IMR-90 (cell line): ENCODE measurements around the gene TMEM212. TPM values are rescaled to one million over a fixed set of nuclear protein-coding genes. Genes with fewer than 3 reads are reported as not detected.
"Not testable (repeated sequence)": the region's sequence is repeated elsewhere in the genome, so short reads cannot be mapped to it uniquely, and the experiment has no call there.

Experiments
- ATAC-seq: fragments of 200-7000 bp; cut with Tn5 transposase; 2 replicates; pipeline ENCODE4 v1.9.1; 2020; ENCODE audit warnings: low read depth, mild to moderate bottlenecking, moderate library complexity
- BruUV-seq: library from RNA; stranded (reverse); fragments of 400-500 nt; replicated peaks from 2 replicates; lab custom pipeline; 2021; lab: Mats Ljungman, UMichigan
- CTCF ChIA-PET: fragments of 300-600 bp; formaldehyde crosslinking; extraction: SDS; loops from one replicate; lab custom pipeline; 2021; ENCODE audit warnings: antibody characterized with exemption; lab: Yijun Ruan, JAX
- POLR2A ChIA-PET: fragments of 300-600 bp; sonication (Branson Sonifier 250); formaldehyde crosslinking; loops from one replicate; lab custom pipeline; 2022; ENCODE audit warnings: antibody characterized with exemption; ENCODE audit not compliant: unreplicated experiment; lab: Charles Lee
- DNase-seq: peaks from one replicate; pipeline ENCODE4 v3.0.0; 2013
- H2AFZ ChIP-seq: replicated peaks from 2 replicates; pipeline ENCODE3; 2013; ENCODE audit warnings: low read length, mild to moderate bottlenecking; ENCODE audit not compliant: poor library complexity
- H2AK5ac ChIP-seq: 2 replicates; pipeline ENCODE4 v1.6.1; 2013; ENCODE audit warnings: low read depth, low read length, inconsistent platforms
- H2AK9ac ChIP-seq: replicated peaks from 2 replicates; pipeline ENCODE3; 2013; ENCODE audit warnings: mild to moderate bottlenecking, low read depth, low read length, moderate library complexity; ENCODE audit not compliant: poor library complexity
- H2BK120ac ChIP-seq: 2 replicates; pipeline ENCODE4 v1.6.1; 2013; ENCODE audit warnings: low read depth, low read length, inconsistent platforms
- H2BK15ac ChIP-seq: 3 replicates; pipeline ENCODE4 v1.6.1; 2013; ENCODE audit warnings: low read depth, low read length, inconsistent platforms
- H2BK20ac ChIP-seq: 2 replicates; pipeline ENCODE4 v1.6.1; 2013; ENCODE audit warnings: low read depth, mild to moderate bottlenecking, inconsistent platforms, low read length, moderate library complexity
- H2BK5ac ChIP-seq: 2 replicates; pipeline ENCODE4 v1.6.1; 2013; ENCODE audit warnings: mild to moderate bottlenecking, low read depth, low read length, inconsistent platforms; ENCODE audit not compliant: poor library complexity, severe bottlenecking
- H3K14ac ChIP-seq: replicated peaks from 2 replicates; pipeline ENCODE4 v1.6.1; 2013; ENCODE audit warnings: low read depth, low read length, inconsistent platforms
- H3K18ac ChIP-seq: 2 replicates; pipeline ENCODE4 v1.6.1; 2013; ENCODE audit warnings: low read depth, low read length, control low read depth
- H3K23ac ChIP-seq: 2 replicates; pipeline ENCODE4 v1.6.1; 2013; ENCODE audit warnings: low read depth, low read length, inconsistent platforms
- H3K27ac ChIP-seq: 2 replicates; pipeline ENCODE4 v1.5.1; 2013; ENCODE audit warnings: mild to moderate bottlenecking, control low read depth, low read length; ENCODE audit not compliant: insufficient read depth
- H3K27me3 ChIP-seq: 2 replicates; pipeline ENCODE4 v1.6.1; 2013; ENCODE audit warnings: low read length; ENCODE audit not compliant: control insufficient read depth, insufficient read depth
- H3K36me3 ChIP-seq: 2 replicates; pipeline ENCODE4 v1.6.1; 2013; ENCODE audit warnings: low read length, mixed read lengths; ENCODE audit not compliant: control insufficient read depth, insufficient read depth
- H3K4ac ChIP-seq: 2 replicates; pipeline ENCODE4 v1.6.1; 2013; ENCODE audit warnings: low read depth, low read length, inconsistent platforms
- H3K4me1 ChIP-seq: 2 replicates; pipeline ENCODE4 v1.6.1; 2013; ENCODE audit warnings: low read length, mixed read lengths; ENCODE audit not compliant: control insufficient read depth, insufficient read depth
- H3K4me2 ChIP-seq: 2 replicates; pipeline ENCODE4 v1.6.1; 2013; ENCODE audit warnings: low read depth, mild to moderate bottlenecking, control low read depth, low read length, moderate library complexity
- H3K4me3 ChIP-seq: 2 replicates; pipeline ENCODE4 v1.5.1; 2013; ENCODE audit warnings: low read depth, mild to moderate bottlenecking, control low read depth, low read length, moderate library complexity; ENCODE audit not compliant: insufficient read depth
- H3K56ac ChIP-seq: 2 replicates; pipeline ENCODE4 v1.6.1; 2013; ENCODE audit warnings: low read length, inconsistent platforms; ENCODE audit not compliant: insufficient read depth; ENCODE audit errors: extremely low read depth
- H3K79me1 ChIP-seq, 2 experiments: 2 replicates each; pipeline ENCODE4 v1.6.1; 2013; ENCODE audit warnings: low read length in 2 of 2, inconsistent platforms in 1 of 2, low read depth in 1 of 2
- H3K9ac ChIP-seq: 2 replicates; pipeline ENCODE4 v1.6.1; 2013; ENCODE audit warnings: low read depth, low read length, control low read depth
- H3K9me1 ChIP-seq: 2 replicates; pipeline ENCODE4 v1.6.1; 2013; ENCODE audit warnings: low read length, inconsistent platforms; ENCODE audit not compliant: insufficient read depth
- H3K9me3 ChIP-seq: 2 replicates; pipeline ENCODE4 v1.6.1; 2013; ENCODE audit warnings: low read length; ENCODE audit not compliant: control insufficient read depth, insufficient read depth
- H4K20me1 ChIP-seq: 2 replicates; pipeline ENCODE4 v1.6.1; 2013; ENCODE audit warnings: low read length, inconsistent platforms; ENCODE audit not compliant: insufficient read depth
- H4K5ac ChIP-seq: 2 replicates; pipeline ENCODE4 v1.6.1; 2013; ENCODE audit warnings: mild to moderate bottlenecking, low read depth, low read length, control low read depth
- H4K8ac ChIP-seq, 2 experiments: 2 replicates each; pipeline ENCODE4 v1.6.1; 2013; ENCODE audit warnings: low read depth in 2 of 2, low read length in 2 of 2, control low read depth in 1 of 2, inconsistent platforms in 1 of 2
- H4K91ac ChIP-seq: 2 replicates; pipeline ENCODE4 v1.6.1; 2013; ENCODE audit warnings: low read depth, low read length, inconsistent platforms; ENCODE audit not compliant: insufficient read depth
- WGBS, 2 experiments: methylation state at CpG; one replicate each; pipeline versions ENCODE4 v1.1.5 to v1.1.7; 2013; ENCODE audit warnings: missing lambda C conversion rate in 2 of 2; ENCODE audit not compliant: insufficient read length in 1 of 2; ENCODE audit errors: extremely low coverage in 2 of 2; 5-methylcytosine and 5-hydroxymethylcytosine counted together
- dilution Hi-C: fragments of 300-500 bp; cut with HindIII; formaldehyde crosslinking; loops from one replicate; pipeline ENCODE4 v1.14.3; 2018; ENCODE audit warnings: low sequenced_read_pairs; ENCODE audit not compliant: unreplicated experiment
- in situ Hi-C: fragments of 300-500 bp; cut with MboI; formaldehyde crosslinking; loops from 3 replicates; pipeline ENCODE4 v1.14.3; 2019; ENCODE audit warnings: low sequenced_read_pairs, inconsistent platforms, mixed read lengths
- intact Hi-C: fragments of 100-400 bp; cut with micrococcal nuclease; formaldehyde crosslinking; loops from 2 replicates; pipeline ENCODE4 v1.10.0; 2022
- polyA plus RNA-seq, 3 experiments: library from polyadenylated mRNA; depleted of rRNA; stranded (reverse); fragments of >200 nt; gene quantifications; 2 replicates each; pipeline ENCODE4 v1.2.3, GENCODE V29; 2012; ENCODE audit warnings: low replicate concordance in 1 of 3
- total RNA-seq: library from RNA; depleted of rRNA; stranded (reverse); fragments of >200 nt; gene quantifications from 2 replicates; pipeline ENCODE4 v1.2.3, GENCODE V29; 2012

Gene TMEM212
- total and polyA plus RNA-seq, 2 of the 4 experiments (the other 2 are of a cell fraction) = not detected

DNA sequence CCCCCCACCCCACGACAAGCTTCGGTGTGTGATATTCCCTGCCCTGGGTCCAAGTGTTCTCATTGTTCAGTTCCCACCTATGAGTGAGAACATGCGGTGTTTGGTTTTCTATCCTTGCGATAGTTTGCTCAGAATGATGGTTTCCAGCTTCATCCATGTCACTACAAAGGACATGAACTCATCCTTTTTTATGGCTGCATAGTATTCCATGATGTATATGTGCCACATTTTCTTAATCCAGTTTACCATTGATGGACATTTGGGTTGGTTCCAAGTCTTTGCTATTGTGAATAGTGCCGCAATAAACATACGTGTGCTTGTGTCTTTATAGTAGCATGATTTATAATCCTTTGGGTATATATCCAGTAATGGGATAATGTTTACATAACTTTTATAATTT lies 28.5 kb upstream of the TMEM212 start:
- H2BK15ac ChIP-seq, H3K9me3 ChIP-seq, H3K27ac ChIP-seq, H4K91ac ChIP-seq, H3K14ac ChIP-seq, dilution Hi-C loops, H3K18ac ChIP-seq, H3K23ac ChIP-seq, H2BK5ac ChIP-seq, POLR2A ChIA-PET, H2AK5ac ChIP-seq, H3K4me1 ChIP-seq, H3K9ac ChIP-seq, H3K56ac ChIP-seq, H2BK20ac ChIP-seq, CTCF ChIA-PET, intact Hi-C loops, H2AFZ ChIP-seq, H4K20me1 ChIP-seq, DNase-seq, H3K36me3 ChIP-seq, H3K4me3 ChIP-seq, H4K8ac ChIP-seq, H2BK120ac ChIP-seq, H3K79me1 ChIP-seq, H3K4ac ChIP-seq, H3K9me1 ChIP-seq, H3K4me2 ChIP-seq, ATAC-seq, H2AK9ac ChIP-seq, H4K5ac ChIP-seq, BruUV-seq, in situ Hi-C loops, H3K27me3 ChIP-seq: not testable (repeated sequence)
- WGBS, 2 experiments = no CpG with 5 or more reads among the region's 6 CpGs
